ENCODE data around the gene MBD5.

Gene MBD5

DNA sequence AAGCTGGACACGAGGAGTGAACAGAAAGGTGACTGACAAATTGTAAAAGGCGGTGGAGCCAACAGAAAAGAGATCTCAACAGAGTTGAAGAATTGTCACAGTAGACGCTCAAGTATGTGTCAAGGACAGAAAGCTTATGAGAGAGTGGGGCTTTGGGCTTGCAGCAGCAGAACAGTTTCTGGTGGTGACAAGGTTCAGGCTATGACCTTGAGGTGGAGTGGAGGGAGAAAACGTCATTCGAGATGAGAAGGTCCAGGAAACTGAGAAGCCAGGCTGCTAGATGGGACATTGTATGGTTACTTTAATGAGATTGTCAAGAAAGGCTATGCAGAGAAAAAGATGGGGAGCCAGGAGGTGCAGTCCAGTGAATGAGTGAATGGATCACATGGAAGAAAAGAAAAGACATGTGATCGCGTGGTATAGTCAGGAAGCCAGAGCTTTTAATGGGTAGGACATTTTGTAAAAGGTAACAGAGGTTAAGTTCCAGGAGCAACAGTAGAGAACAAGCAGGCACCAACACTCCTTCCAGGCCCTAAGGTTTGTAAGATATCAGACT lies 532.5 kb downstream of the MBD5 start:
- no peak for DNase-seq (ENCODE audit: insufficient read length, low spot score)
- TF ChIP-seq POLR2A (IDR thresholded peaks at IDR 0.05; ENCODE audit: low read depth, low read length): no peak
- FAIRE-seq: no peak

DNA sequence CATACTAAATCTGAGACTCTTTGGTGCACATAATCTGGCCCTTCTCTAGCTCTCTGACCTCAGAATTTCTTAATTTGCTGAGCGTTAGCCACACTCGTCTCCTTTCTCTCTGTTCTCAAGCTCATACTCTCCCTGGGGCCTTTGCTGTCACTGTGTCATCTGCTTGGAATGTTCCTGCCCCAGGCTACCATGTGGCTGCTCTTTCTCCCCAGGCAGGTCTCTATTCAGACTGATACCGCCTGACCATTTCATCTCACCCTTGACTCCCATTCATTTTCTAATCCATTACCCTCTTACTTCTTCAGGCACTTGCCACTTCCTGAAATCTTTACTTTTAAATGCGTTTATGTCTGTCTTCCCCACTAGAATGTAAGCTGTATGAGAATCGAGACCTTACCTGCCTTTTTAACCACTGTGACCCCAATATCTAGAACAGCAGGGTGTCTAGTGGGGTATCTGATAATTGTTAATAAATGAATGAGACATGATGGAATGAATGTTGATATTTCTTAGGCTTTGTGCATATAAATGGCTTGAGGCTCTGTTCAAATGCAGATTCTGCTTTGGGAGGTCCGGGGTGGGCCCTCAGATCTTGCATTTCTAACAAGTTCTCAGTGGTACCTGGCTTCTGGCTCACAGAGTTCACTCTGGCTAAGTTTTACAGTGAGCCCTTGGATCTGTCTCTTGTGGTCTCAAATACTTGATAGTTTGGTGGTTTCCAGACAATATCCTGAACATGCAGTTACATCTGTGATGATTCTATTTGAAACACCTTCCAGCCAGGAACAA lies 533.8 kb downstream of the MBD5 start:
- no peak for TF ChIP-seq POLR2A (IDR thresholded peaks at IDR 0.05; ENCODE audit: low read depth, low read length)
- peak; percentile 33 for DNase-seq (ENCODE audit: insufficient read length, low spot score)
- no peak for FAIRE-seq

DNA sequence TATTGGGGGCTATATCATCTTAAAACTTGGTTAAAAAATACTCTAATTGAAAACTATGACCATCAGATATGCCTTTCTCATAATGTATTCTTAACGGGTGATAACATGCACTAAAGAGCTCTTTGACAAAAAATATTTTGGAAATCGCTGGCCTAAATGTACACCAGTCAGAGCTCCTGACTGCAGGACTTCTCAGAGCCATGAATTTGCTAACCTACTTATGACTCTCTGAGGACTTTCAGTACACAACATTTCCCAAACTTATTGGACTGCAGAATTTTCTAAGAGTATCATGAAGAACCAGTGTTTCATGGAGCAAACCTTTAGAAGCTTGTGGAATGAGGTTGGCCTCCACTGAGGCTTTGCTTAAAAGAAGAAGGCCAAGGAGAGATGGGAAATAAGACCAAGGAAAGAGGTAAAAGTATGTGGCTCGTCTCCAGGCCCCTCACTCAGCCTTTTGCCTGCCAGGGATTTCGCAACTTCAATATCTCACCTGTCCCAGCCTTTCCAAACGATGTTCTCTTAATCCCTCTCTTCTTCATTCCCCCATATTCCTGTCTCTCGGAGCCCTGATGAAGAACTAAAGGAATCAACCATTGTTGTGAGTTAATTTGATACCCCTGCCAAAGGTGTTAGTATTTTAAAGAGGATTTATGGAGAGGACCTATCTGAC lies 534.9 kb downstream of the MBD5 start:
- no peak for DNase-seq (ENCODE audit: insufficient read length, low spot score)
- TF ChIP-seq POLR2A (IDR thresholded peaks at IDR 0.05; ENCODE audit: low read depth, low read length): no peak
- no peak for FAIRE-seq

DNA sequence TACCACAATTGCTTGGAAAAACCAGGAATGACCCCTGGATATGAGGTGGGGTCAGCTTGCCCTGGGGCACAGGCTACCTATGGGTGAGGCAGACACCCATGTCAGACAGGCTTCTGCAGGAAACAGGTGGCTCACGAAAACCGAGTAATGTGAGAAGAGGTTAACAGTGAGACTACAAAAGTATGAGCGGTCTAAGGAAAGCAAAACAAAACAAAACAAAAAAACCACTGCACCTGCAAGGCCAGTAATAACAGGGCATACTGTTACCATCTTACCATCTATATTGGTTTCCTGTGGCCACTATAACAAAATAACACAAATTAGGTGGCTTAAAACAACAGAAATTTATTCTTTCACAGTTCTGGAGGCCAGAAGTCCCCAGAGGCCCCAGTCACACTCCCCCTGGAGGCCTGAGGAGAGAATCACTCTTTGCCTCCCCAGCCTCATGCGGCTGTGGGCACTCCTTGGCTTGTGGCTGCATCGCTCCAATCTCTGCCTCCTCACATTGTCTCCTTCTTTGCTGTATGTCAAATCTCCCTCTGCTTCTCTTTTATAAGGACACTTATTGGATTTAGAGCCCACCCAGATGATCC lies 537.0 kb downstream of the MBD5 start:
- DNase-seq (ENCODE audit: insufficient read length, low spot score) (no peak), FAIRE-seq (no peak)
- TF ChIP-seq POLR2A (IDR thresholded peaks at IDR 0.05; ENCODE audit: low read depth, low read length): no peak

DNA sequence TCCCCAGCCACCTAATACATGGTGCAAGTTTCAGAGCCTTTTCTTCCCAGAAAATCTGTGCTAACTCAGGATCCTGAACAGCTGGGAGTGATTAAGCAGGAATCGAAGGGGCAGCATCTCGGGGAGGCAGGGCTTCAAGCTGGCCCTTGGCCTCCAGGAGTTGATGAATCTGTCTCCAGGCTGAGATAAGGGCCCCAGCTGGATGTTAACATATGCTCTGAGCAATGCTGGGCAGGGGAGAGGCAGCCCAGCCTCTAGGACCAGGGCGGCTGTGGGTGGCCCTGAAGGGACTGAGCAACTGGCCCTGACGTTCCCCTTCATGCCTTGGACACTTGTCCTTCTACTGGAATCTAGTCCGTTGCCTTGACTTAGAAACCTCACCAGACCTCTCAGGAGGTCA lies 539.6 kb downstream of the MBD5 start:
- no peak for FAIRE-seq
- DNase-seq (ENCODE audit: insufficient read length, low spot score): no peak
- TF ChIP-seq POLR2A (IDR thresholded peaks at IDR 0.05; ENCODE audit: low read depth, low read length): no peak

DNA sequence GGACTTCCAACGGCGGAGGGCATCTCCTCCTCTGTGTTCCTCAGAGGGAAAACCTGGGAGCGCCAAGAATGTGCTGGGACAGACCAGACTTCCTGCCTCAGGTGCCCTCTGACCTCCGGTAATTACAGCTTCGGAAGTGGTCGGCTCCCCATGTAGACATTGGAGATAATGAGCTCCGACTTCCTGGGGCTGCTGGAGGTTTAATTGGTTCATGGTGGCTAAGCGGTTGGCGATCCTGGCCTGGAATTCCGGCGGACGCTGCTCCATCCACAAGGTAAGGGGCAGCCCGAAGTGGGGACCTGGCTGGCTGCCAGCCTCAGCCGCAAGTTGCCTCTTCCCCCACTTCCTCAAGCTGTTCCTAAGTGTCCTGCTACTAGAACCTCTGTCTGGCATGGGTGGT lies 540.5 kb downstream of the MBD5 start:
- no peak for TF ChIP-seq POLR2A (IDR thresholded peaks at IDR 0.05; ENCODE audit: low read depth, low read length)
- FAIRE-seq (no peak), DNase-seq (ENCODE audit: insufficient read length, low spot score) (no peak)

DNA sequence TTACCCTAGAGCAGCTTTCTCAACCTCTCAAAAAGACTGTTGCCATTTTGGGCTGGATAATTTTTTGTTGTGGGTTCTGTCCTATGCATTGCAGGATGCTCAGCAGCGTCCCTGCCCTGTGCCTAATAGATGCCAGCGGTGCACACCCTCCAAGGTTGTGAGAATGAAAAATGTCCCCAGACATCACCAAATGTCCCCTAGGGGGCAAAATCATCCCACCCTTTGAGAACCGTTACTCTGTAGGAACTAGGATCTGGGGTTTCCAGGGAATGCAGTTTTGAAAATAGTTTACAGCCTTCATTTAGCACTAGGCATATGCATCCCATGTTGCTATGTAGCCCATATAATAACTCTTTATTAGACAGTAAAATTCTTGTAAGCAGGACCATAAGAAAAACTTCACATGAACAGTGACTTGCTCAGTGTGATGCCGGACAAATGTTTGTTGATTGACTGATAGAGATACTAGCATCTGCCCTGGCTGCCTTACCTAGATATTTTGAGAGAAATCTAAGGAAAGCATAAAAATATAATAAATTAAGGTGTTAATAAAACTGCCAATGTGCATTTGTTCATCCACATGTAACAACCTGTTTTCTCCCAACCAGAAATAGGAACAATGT lies 544.5 kb downstream of the MBD5 start:
- no peak for TF ChIP-seq POLR2A (IDR thresholded peaks at IDR 0.05; ENCODE audit: low read depth, low read length)
- FAIRE-seq (no peak), DNase-seq (ENCODE audit: insufficient read length, low spot score) (no peak)

All from H54 (cell line).